ENCODE data around the gene LY6G5B. TPM values are rescaled to one million over a fixed set of nuclear protein-coding genes. Genes with fewer than 3 reads are reported as not detected.

LY6G5B gene
- total RNA-seq, 4 donors from 2014 or later: 0.70 to 9.5 (median 4.5) TPM

DNA sequence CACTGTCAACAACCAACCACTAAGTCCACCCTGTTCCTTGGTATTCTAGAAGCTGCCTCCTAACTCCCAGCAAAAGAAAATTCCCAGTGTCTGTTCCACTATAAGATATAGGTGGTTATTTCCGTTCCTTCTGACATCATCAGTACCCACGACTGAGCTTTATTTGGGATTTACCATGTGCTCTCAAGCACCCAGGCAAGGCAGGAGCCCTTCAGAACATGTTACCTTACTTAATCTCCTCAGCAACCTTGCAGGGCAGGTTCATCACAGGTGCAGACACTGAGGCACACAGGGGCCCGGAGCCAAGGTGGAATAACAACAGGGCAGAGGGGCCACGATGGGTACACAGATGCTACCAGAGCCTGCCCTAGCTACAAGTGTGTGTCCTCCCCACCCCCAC is 22.6 kb downstream of the LY6G5B start:
- intact Hi-C loops (cut with DNase I): no loop called here
- no peak for DNase-seq
- H3K27ac ChIP-seq: no peak overlapping the region
- peaks cover 35 to 100% (median 73%) of the 10 kb centered on the region in 3 donors for H3K36me3 ChIP-seq
- TF ChIP-seq POLR2A (IDR thresholded peaks at IDR 0.05): no peak
- TF ChIP-seq, protein P1, sequence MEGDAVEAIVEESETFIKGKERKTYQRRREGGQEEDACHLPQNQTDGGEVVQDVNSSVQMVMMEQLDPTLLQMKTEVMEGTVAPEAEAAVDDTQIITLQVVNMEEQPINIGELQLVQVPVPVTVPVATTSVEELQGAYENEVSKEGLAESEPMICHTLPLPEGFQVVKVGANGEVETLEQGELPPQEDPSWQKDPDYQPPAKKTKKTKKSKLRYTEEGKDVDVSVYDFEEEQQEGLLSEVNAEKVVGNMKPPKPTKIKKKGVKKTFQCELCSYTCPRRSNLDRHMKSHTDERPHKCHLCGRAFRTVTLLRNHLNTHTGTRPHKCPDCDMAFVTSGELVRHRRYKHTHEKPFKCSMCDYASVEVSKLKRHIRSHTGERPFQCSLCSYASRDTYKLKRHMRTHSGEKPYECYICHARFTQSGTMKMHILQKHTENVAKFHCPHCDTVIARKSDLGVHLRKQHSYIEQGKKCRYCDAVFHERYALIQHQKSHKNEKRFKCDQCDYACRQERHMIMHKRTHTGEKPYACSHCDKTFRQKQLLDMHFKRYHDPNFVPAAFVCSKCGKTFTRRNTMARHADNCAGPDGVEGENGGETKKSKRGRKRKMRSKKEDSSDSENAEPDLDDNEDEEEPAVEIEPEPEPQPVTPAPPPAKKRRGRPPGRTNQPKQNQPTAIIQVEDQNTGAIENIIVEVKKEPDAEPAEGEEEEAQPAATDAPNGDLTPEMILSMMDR (IDR thresholded peaks at IDR 0.05): no peak
- H3K4me3 ChIP-seq: no peak overlapping the region
- H3K9me3 ChIP-seq: no peaks in the 10 kb centered on the region
- no peaks in the 10 kb centered on the region for H3K27me3 ChIP-seq
- 69 to 75% methylated on average over 2 to 3 of the region's 4 CpGs for WGBS, 2 donors
- no peaks in the 10 kb centered on the region for H3K4me1 ChIP-seq

DNA sequence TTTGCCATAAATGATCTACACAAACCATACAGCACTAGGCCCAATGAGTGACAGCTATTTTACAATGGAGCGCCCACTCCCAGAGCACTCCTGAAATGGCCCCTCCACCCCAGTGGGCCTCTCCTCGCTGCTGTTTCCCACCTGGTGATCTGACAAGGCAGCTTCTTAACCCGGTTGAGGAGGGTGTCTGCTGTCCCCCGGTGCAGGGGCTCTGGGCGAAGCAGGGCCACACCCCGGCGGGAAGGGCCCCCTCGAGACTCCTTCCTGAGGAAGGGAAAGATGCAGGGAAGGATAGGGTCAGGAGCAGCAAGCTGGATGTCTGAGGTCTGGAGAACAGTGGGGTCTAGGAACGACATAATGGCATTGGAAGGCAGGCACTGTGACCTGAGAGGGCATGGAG is 23.1 kb downstream of the LY6G5B start:
- WGBS, 2 donors: 86 to 88% methylated on average over 2 to 9 of the region's 9 CpGs
- H3K4me1 ChIP-seq: peaks cover 0 to 4% (median 0%) of the 10 kb centered on the region in 3 donors
- no peaks in the 10 kb centered on the region for H3K9me3 ChIP-seq
- TF ChIP-seq POLR2A (IDR thresholded peaks at IDR 0.05): no peak
- TF ChIP-seq, protein P1 (IDR thresholded peaks at IDR 0.05): no peak
- H3K4me3 ChIP-seq: no peak overlapping the region
- H3K27ac ChIP-seq: no peak overlapping the region
- peaks cover 34 to 100% (median 68%) of the 10 kb centered on the region in 3 donors for H3K36me3 ChIP-seq
- H3K27me3 ChIP-seq: no peaks in the 10 kb centered on the region
- no peak for DNase-seq
- intact Hi-C loops (cut with DNase I): no loop called here

DNA sequence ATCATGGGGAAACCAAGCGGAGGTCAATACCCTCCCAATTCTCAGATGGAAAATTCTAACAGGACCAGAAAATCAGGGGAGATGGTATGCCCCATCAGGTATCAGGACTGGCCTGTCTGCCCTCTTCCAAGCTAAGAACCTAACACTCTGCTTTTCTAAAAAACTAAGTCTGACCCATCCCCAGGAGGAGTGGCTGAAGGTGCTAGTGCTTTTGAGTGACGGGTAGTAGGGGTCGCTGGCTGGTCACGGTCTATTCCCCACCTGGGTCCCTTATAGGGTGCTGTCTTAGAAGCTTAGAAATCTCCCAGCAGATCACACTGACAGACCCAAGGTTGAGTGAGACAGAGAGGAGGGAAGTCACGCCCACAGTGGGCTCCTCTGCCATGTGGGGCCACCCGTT is 23.8 kb downstream of the LY6G5B start:
- TF ChIP-seq, protein P1 (IDR thresholded peaks at IDR 0.05): no peak
- no peak for TF ChIP-seq POLR2A (IDR thresholded peaks at IDR 0.05)
- H3K9me3 ChIP-seq: no peaks in the 10 kb centered on the region
- 91 to 100% methylated on average over 4 to 6 of the region's 6 CpGs for WGBS, 2 donors
- no peaks in the 10 kb centered on the region for H3K27me3 ChIP-seq
- intact Hi-C loops (cut with DNase I): no loop called here
- no peak for DNase-seq
- no peak overlapping the region for H3K27ac ChIP-seq
- H3K36me3 ChIP-seq: peaks cover 27 to 99% (median 63%) of the 10 kb centered on the region in 3 donors
- peaks cover 0 to 8% (median 0%) of the 10 kb centered on the region in 3 donors for H3K4me1 ChIP-seq
- H3K4me3 ChIP-seq: no peak overlapping the region

DNA sequence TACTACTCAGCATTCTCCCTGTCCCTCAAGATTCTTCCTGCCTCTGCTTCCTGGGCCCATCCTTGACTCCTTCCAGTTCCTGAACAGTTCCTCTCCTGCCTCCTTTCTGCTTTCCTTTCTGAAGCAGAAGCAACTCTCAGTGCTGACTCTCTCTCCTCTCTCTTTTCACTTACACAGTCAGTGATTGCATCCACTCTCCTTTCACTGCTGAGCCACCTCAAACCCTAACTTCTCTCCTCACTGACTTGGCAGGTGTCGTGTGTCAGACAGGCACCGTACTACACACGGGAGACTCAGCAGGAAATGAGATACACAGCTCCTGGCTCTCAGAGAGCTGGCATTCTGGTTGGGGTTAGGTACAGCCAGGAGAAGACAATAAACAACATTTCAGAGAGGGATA is 27.8 kb downstream of the LY6G5B start:
- 12 to 49% methylated on average over 3 of the region's 3 CpGs for WGBS, 2 donors
- TF ChIP-seq, protein P1 (IDR thresholded peaks at IDR 0.05): no peak
- TF ChIP-seq POLR2A (IDR thresholded peaks at IDR 0.05): no peak
- intact Hi-C loops (cut with DNase I): no loop called here
- no peaks in the 10 kb centered on the region for H3K27me3 ChIP-seq
- H3K27ac ChIP-seq: no peak overlapping the region
- peaks cover 9 to 87% (median 39%) of the 10 kb centered on the region in 3 donors for H3K36me3 ChIP-seq
- H3K4me1 ChIP-seq: peaks cover 14 to 39% (median 17%) of the 10 kb centered on the region in 3 donors
- H3K9me3 ChIP-seq: no peaks in the 10 kb centered on the region
- no peak overlapping the region for H3K4me3 ChIP-seq
- DNase-seq: no peak

DNA sequence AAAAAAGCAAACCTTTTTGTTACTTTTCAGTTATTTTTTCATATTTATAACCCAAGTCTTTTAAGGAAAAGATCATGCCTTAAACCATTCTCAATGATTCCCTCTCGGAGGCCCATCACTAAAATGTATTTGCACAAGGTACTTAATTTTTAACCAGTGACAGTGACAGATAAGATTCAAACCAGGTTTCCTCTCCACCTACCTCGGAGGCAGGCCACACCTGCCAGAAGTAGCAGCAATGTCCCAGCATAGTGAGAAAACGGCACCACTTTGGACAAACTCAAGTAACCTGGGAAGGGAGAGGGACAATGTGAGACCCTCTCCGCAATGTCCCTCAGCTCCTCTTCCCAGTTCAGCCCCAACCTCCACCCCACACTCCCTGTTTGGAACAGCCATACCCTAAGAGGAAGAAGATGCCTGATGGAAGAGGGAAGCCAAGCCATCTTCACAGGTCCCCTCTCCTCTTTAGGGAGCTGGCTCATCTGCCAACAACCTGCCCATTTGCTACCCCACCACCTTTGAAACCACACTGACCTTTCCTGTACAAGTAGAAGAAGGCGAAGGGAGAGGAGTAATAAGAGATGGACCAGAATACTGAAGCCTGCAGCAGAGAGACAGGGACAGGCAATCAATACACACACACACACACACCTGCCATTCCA is 31.1 kb downstream of the LY6G5B start:
- no peaks in the 10 kb centered on the region for H3K27me3 ChIP-seq
- no peak for DNase-seq
- WGBS, 2 donors: 82 to 84% methylated on average over 5 of the region's 5 CpGs
- H3K36me3 ChIP-seq: peaks cover 0 to 54% (median 14%) of the 10 kb centered on the region in 3 donors
- H3K27ac ChIP-seq: peak overlapping the region in 1 of 4 donors; percentile 99
- peaks cover 14 to 48% (median 21%) of the 10 kb centered on the region in 3 donors for H3K4me1 ChIP-seq
- intact Hi-C loops (cut with DNase I): no loop called here
- no peak for TF ChIP-seq POLR2A (IDR thresholded peaks at IDR 0.05)
- TF ChIP-seq, protein P1 (IDR thresholded peaks at IDR 0.05): no peak
- H3K4me3 ChIP-seq: no peak overlapping the region
- no peaks in the 10 kb centered on the region for H3K9me3 ChIP-seq
